Tibial nerve (tissue), 4 donors: Measurements from ENCODE around the gene LIMS1. TPM values are rescaled to one million over a fixed set of nuclear protein-coding genes. Genes with fewer than 3 reads are reported as not detected.
A peak's percentile ranks its signal among the peaks of the same experiment; 100 is the strongest.

Experiments used
- DNase-seq, 2 donors: peaks; one replicate each; pipeline ENCODE4 v3.0.0-alpha.2; 2019; ENCODE audit warnings: low spot score in 2 of 2
- H3K27ac ChIP-seq, 4 donors: fragments of 200-600 bp; sonication (generic) in 3 of 4; one replicate each; pipeline ENCODE4 v1.5.1; 2017 to 2019; ENCODE audit warnings: mild to moderate bottlenecking in 1 of 4
- H3K27me3 ChIP-seq, 2 donors: fragments of 200-600 bp; sonication (generic) in 1 of 2; one replicate each; pipeline versions ENCODE4 v1.5.1 to v1.6.0; 2017 to 2019
- H3K36me3 ChIP-seq, 3 donors: fragments of 200-600 bp; sonication (generic); one replicate each; pipeline ENCODE4 v1.5.1; 2018 to 2019
- H3K4me1 ChIP-seq, 4 donors: fragments of 200-600 bp; sonication (generic) in 3 of 4; one replicate each; pipeline ENCODE4 v1.5.1; 2017 to 2019
- H3K4me3 ChIP-seq, 4 donors: fragments of 200-600 bp; sonication (generic) in 3 of 4; one replicate each; pipeline ENCODE4 v1.5.1; 2017 to 2019; ENCODE audit warnings: mild to moderate bottlenecking in 1 of 4, moderate library complexity in 1 of 4
- H3K9me3 ChIP-seq, 4 donors: fragments of 200-600 bp; sonication (generic) in 3 of 4; one replicate each; pipeline ENCODE4 v1.5.1; 2017 to 2019
- EP300 ChIP-seq, 2 donors: sonication (generic); formaldehyde crosslinking; IDR thresholded peaks; one replicate each; pipeline ENCODE4 v1.6.1; 2017; ENCODE audit warnings: antibody characterized with exemption in 2 of 2, mild to moderate bottlenecking in 1 of 2
- POLR2A ChIP-seq, 2 donors: fragments of 450-650 bp; IDR thresholded peaks; one replicate each; pipeline ENCODE4 v1.6.1; 2017; ENCODE audit warnings: antibody characterized with exemption in 2 of 2, mild to moderate bottlenecking in 2 of 2, moderate library complexity in 2 of 2
- WGBS, 2 donors: methylation state at CpG; one replicate each; pipeline ENCODE4 v1.1.5; 2018; 5-methylcytosine and 5-hydroxymethylcytosine counted together
- total RNA-seq, 4 donors: library from RNA; depleted of rRNA; stranded (reverse); fragments of >200 nt; gene quantifications; one replicate each; pipeline ENCODE4 v1.1.0, GENCODE V29; 2016
- TF ChIP-seq, protein P1 (sequence below), 5 experiments: fragments of 200-600 bp in 3 of 5; fragments of 450-650 bp in 2 of 5; sonication (generic) in 3 of 5; IDR thresholded peaks; one replicate each; pipeline ENCODE4 v1.5.1; 2016 to 2019; ENCODE audit warnings: antibody characterized with exemption in 5 of 5, mild to moderate bottlenecking in 3 of 5, moderate library complexity in 2 of 5

The LIMS1 gene
- total RNA-seq, 4 donors from 2014 or later = 33.7 to 86.3 (median 49.2) TPM

DNA sequence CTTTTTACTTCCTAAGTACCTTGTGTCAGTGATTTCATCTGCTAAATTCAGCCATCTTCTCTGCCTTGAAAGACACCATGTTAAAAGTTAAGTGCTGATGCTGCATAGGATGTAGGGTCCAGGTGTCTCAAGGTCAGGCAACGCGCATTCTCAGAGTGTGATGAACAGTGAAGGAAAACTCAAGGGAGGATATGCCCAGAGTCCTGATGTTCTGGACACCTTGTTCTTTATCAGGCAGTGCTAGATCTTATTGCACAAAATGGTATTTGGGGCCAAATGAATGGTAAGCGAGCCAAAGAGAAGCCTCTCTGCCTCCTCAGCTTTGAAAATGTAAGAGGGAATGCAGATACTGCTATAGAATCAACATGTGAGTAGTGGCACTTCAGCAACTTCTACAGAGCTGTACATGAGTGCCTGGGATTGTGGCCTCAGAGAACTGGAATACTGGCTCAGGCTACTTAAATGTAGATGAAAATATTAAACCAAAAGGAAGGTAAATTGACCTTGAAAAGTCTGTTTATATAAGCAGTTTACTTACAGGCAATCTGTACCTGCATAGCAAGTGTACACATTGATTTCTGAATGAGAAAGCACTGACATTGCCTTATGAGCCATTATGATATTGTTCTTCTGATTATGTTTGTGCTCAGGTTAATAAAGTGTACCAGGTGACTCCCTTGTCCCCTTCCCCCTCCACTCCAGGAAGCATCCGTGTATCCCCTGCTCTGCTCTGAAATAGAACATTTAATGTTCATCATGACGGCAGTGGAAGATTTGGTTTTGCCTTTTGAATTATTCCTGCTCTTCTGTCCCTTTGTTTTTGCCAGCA lies 98.3 kb downstream of the LIMS1 start:
- Histone ChIP-seq H3K9me3 (no peaks in the 10 kb centered on the region), H3K36me3 (no peaks in the 10 kb centered on the region), H3K4me1 (peaks cover 0 to 74% (median 32%) of the 10 kb centered on the region in 4 donors), H3K4me3 (no peak overlapping the region), H3K27ac (no peak overlapping the region), H3K27me3 (no peaks in the 10 kb centered on the region)
- no peak for DNase-seq
- TF ChIP-seq POLR2A (IDR thresholded peaks at IDR 0.05) (no peak), EP300 (IDR thresholded peaks at IDR 0.05) (no peak)
- TF ChIP-seq, protein P1, sequence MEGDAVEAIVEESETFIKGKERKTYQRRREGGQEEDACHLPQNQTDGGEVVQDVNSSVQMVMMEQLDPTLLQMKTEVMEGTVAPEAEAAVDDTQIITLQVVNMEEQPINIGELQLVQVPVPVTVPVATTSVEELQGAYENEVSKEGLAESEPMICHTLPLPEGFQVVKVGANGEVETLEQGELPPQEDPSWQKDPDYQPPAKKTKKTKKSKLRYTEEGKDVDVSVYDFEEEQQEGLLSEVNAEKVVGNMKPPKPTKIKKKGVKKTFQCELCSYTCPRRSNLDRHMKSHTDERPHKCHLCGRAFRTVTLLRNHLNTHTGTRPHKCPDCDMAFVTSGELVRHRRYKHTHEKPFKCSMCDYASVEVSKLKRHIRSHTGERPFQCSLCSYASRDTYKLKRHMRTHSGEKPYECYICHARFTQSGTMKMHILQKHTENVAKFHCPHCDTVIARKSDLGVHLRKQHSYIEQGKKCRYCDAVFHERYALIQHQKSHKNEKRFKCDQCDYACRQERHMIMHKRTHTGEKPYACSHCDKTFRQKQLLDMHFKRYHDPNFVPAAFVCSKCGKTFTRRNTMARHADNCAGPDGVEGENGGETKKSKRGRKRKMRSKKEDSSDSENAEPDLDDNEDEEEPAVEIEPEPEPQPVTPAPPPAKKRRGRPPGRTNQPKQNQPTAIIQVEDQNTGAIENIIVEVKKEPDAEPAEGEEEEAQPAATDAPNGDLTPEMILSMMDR (IDR thresholded peaks at IDR 0.05) = no peak
- 74 to 81% methylated on average over 5 of the region's 5 CpGs for WGBS, 2 donors

DNA sequence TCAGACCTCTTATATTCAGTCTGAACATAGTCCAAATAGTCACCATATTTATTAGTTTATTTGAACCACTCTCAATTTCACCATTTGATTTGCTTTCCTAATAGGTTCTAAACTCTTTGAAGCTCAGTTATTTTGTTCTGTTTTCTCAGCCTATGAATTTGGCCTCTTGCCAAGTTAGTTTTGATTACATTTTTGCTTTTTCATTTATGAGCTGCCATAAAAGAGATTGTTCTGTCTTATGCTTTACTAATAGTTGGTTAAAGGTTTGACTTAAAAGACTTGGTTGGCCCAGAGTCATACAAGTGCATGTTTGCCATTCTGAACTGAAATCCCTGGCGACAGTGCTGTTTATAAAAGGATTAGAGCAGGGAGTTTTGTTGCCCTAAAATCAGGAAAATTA lies 99.1 kb downstream of the LIMS1 start:
- Histone ChIP-seq H3K4me3 (no peak overlapping the region), H3K9me3 (no peaks in the 10 kb centered on the region), H3K36me3 (no peaks in the 10 kb centered on the region), H3K27ac (no peak overlapping the region), H3K4me1 (peaks cover 0 to 78% (median 39%) of the 10 kb centered on the region in 4 donors), H3K27me3 (no peaks in the 10 kb centered on the region)
- TF ChIP-seq EP300 (IDR thresholded peaks at IDR 0.05) (no peak), POLR2A (IDR thresholded peaks at IDR 0.05) (no peak)
- TF ChIP-seq, protein P1 (IDR thresholded peaks at IDR 0.05) = no peak
- 53 to 54% methylated on average over 1 of the region's 1 CpG for WGBS, 2 donors
- DNase-seq = no peak

DNA sequence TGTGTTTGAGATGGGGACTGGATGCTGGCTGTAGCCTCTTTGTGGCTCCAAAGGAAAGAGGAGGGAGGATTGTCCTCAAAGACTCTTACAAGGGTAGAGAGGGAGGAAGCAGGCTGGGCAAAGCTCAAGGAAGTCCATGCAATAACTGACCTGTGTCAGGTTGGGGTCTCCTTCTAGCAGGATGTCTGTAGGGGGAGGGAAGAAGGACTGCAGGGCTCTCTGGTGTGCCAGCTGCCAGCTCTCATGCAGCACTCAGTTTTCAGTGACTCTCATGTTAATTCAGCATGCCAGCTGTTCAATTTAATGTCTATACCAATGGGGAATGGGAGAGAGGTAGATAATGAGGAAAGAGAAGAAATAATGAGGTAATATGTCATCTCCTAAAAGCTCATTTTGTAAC lies 99.7 kb downstream of the LIMS1 start:
- Histone ChIP-seq H3K36me3 (no peaks in the 10 kb centered on the region), H3K27me3 (no peaks in the 10 kb centered on the region), H3K4me3 (no peak overlapping the region), H3K27ac (no peak overlapping the region), H3K9me3 (no peaks in the 10 kb centered on the region), H3K4me1 (peaks cover 0 to 81% (median 39%) of the 10 kb centered on the region in 4 donors)
- DNase-seq = no peak
- TF ChIP-seq POLR2A (IDR thresholded peaks at IDR 0.05) (no peak), EP300 (IDR thresholded peaks at IDR 0.05) (no peak)
- TF ChIP-seq, protein P1 (IDR thresholded peaks at IDR 0.05) = no peak

DNA sequence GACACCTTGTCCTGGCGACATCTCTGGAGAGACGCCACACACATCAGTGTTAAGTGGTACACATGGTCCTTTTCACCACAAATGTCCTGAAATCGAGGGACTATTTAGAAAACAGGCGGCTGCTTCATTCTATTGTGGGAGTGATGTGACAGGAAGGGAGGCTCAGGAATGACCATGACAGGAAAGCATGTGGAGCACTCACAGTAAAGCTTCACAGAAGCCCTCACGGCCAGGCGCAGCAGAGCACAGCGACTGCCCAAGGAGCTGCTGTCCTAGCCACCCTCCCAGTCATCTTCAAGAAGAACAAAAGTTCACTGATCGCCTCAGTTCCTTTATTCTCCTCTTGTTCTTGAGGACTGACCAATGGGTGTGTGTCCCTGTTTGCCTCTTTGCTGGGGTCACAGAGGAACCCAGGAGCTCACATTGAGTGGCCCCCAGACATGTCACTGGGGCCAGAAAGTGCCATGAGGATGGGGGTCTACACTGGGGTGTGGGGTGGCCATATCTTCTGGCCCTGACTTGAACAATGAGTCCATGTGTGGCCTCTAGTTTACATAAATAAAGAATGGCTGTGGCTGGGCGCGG lies 100.4 kb downstream of the LIMS1 start:
- peak overlapping the region in 1 of 4 donors; percentile 32 for H3K27ac ChIP-seq
- H3K4me1 ChIP-seq = peaks cover 0 to 82% (median 39%) of the 10 kb centered on the region in 4 donors
- no peaks in the 10 kb centered on the region for H3K9me3 ChIP-seq
- no peak for DNase-seq
- no peak overlapping the region for H3K4me3 ChIP-seq
- 59 to 72% methylated on average over 10 of the region's 10 CpGs for WGBS, 2 donors
- no peaks in the 10 kb centered on the region for H3K27me3 ChIP-seq
- no peaks in the 10 kb centered on the region for H3K36me3 ChIP-seq
- no peak for TF ChIP-seq EP300 (IDR thresholded peaks at IDR 0.05)
- TF ChIP-seq POLR2A (IDR thresholded peaks at IDR 0.05) = no peak
- TF ChIP-seq, protein P1 (IDR thresholded peaks at IDR 0.05) = no peak
